T-helper 2 cell (primary cell): ENCODE measurements around the gene OSBP2.
A peak's percentile ranks its signal among the peaks of the same experiment; 100 is the strongest.

Experiments
- DNase-seq, 5 experiments: peaks; one replicate each; pipeline versions ENCODE4 v3.0.0 to v3.0.0-alpha.2; 2012 to 2022

Gene OSBP2

GRCh38 chr22:30680991-30681770, 13.5 kb upstream of the OSBP2 start:
- DNase-seq, result no peak

GRCh38 chr22:30681831-30682230, 12.8 kb upstream of the OSBP2 start:
- no peak for DNase-seq

- no peak for DNase-seq
These were observed 9.5 kb upstream of the OSBP2 start for GRCh38 chr22:30685178-30685577.

- DNase-seq, result no peak
These were observed 7.3 kb upstream of the OSBP2 start for GRCh38 chr22:30687358-30687757.

- no peak for DNase-seq
These were observed 5.1 kb upstream of the OSBP2 start for GRCh38 chr22:30689622-30690021.

GRCh38 chr22:30691204-30691603, 3.5 kb upstream of the OSBP2 start:
- no peak for DNase-seq

GRCh38 chr22:30694171-30694639, 469 bp upstream of the OSBP2 start:
- DNase-seq, result peak; percentile 20 to 71 (median 47)

GRCh38 chr22:30695351-30695851, 727 bp downstream of the OSBP2 start:
- no peak for DNase-seq

GRCh38 chr22:30695871-30696655, 1.4 kb downstream of the OSBP2 start:
- no peak for DNase-seq

- no peak for DNase-seq
These were observed 3.3 kb downstream of the OSBP2 start for GRCh38 chr22:30697975-30698374.

GRCh38 chr22:30701872-30702271, 7.2 kb downstream of the OSBP2 start:
- no peak for DNase-seq

GRCh38 chr22:30702856-30703255, 8.2 kb downstream of the OSBP2 start:
- DNase-seq, result no peak

GRCh38 chr22:30704978-30705377, 10.3 kb downstream of the OSBP2 start:
- DNase-seq, result no peak

GRCh38 chr22:30705710-30706651, 11.3 kb downstream of the OSBP2 start:
- DNase-seq, result peak in 2 of 5 experiments; percentile 39 to 74

- peak in 2 of 5 experiments; percentile 56 to 64 for DNase-seq
These were observed 15.3 kb downstream of the OSBP2 start for GRCh38 chr22:30709980-30710379.

GRCh38 chr22:30712094-30712493, 17.4 kb downstream of the OSBP2 start:
- DNase-seq, result no peak

GRCh38 chr22:30714062-30714461, 19.4 kb downstream of the OSBP2 start:
- no peak for DNase-seq

- DNase-seq, result no peak
These were observed 22.8 kb downstream of the OSBP2 start for GRCh38 chr22:30717331-30717921.

- DNase-seq, result no peak
These were observed 23.3 kb downstream of the OSBP2 start for GRCh38 chr22:30717952-30718351.

GRCh38 chr22:30718491-30718890, 23.8 kb downstream of the OSBP2 start:
- no peak for DNase-seq

GRCh38 chr22:30718938-30719337, 24.3 kb downstream of the OSBP2 start:
- DNase-seq, result no peak

- no peak for DNase-seq
These were observed 25.7 kb downstream of the OSBP2 start for GRCh38 chr22:30720263-30720837.
